G401 (cell line): ENCODE measurements around the gene EGF. TPM values are rescaled to one million over a fixed set of nuclear protein-coding genes. Genes with fewer than 3 reads are reported as not detected.
"Not testable (repeated sequence)": the region's sequence is repeated elsewhere in the genome, so short reads cannot be mapped to it uniquely, and the experiment has no call there.

ENCODE experiments used
- DNase-seq: peaks from one replicate; pipeline ENCODE4 v3.0.0-alpha.2; 2015; ENCODE audit warnings: low spot score
- in situ Hi-C: cut with HindIII; loops from 2 replicates; pipeline ENCODE4 v1.10.0; 2016; ENCODE audit warnings: low sequenced_read_pairs, mixed read lengths
- total RNA-seq: library from RNA; depleted of rRNA; stranded (reverse); fragments of >200 nt; shearing (Covaris generic); gene quantifications from 2 replicates; pipeline ENCODE4 v1.2.3, GENCODE V29; 2014

The EGF gene
- total RNA-seq, 1 experiment from 2014 or later = not detected

- in situ Hi-C loops = no loop called here
- DNase-seq = no peak
Measured at GRCh38 chr4:109913596-109914241, 1.0 kb downstream of the EGF start.

GRCh38 chr4:109914322-109914721 is 1.6 kb downstream of the EGF start:
- in situ Hi-C loops = no loop called here
- no peak for DNase-seq

DNA sequence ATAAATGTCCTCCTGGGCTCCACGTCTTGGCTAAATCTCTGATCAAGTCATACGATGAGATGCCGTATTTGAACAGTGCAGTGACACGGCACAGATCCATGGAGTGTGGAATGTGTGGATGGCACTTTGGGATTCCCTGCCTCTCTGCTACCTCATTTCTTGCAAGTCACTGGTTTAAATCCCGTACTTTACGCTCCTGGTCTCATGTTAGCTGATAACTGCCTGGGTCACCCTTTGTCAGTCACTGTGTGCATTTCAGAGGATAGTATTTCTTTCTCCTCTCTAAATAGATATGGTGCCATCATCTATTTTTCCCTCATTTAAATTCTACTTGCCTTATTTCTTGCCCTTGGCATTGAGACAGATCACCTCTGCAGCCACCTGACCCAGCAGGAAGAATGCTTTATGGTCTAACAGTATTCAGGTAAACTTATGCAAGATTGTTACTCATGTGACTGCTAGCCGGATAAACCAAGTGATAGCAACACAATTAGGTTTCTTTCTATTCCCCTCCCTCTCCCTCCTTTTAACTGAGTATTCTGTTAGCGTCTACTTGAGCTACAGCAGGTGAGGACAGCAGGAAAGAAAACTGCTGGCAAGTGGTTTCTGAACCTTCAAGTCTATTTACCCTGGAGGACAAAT is 2.8 kb downstream of the EGF start:
- no peak for DNase-seq
- in situ Hi-C loops = no loop called here

DNA sequence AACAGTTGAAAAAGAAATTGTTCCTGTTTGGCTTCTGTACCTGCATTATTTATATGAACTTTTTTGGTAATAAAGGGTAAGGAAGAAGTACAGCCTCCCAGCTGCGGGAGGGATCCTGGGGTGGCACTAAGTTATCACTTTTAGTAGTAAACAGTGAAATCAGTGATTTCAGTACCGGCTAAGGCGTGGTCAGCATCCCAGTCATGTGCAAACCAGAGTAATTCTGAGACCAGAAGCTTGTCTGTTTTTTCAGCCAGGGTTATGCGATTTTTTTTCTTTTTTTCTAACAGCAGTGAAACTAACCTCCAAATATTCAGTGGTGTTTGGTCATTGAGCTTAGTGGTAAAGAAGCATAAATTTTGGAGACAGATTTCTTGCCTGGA is 3.3 kb downstream of the EGF start:
- no peak for DNase-seq
- in situ Hi-C loops = no loop called here

- in situ Hi-C loops = no loop called here
- DNase-seq = no peak
Measured at GRCh38 chr4:109921384-109921808, 8.7 kb downstream of the EGF start.

DNA sequence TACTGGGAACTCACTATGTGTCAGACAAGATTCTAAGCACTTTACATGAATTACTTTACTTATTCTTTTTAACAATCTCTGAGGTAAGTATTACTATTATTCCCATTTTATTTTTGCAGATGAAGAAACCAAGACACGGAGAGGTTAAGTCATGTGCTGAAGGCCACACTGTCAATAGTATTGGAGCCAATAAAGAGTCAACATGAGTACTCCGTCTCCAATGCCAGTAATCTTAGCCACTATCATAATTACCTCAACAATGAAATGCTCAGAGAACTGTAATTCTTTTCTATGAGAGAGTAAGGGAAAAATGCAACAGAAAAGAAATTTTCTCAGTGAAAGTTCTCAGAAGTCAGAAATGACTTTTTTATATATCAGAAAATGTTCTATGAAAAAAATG is 12.7 kb downstream of the EGF start:
- no peak for DNase-seq
- in situ Hi-C loops = no loop called here

- in situ Hi-C loops = no loop called here
- no peak for DNase-seq
Measured at GRCh38 chr4:109928327-109929045, 15.8 kb downstream of the EGF start.

GRCh38 chr4:109930464-109930863 is 17.8 kb downstream of the EGF start:
- in situ Hi-C loops = no loop called here
- no peak for DNase-seq

- in situ Hi-C loops = no loop called here
- DNase-seq = no peak
Measured at GRCh38 chr4:109930872-109931271, 18.2 kb downstream of the EGF start.

GRCh38 chr4:109931318-109931717 is 18.6 kb downstream of the EGF start:
- in situ Hi-C loops = no loop called here
- no peak for DNase-seq

DNA sequence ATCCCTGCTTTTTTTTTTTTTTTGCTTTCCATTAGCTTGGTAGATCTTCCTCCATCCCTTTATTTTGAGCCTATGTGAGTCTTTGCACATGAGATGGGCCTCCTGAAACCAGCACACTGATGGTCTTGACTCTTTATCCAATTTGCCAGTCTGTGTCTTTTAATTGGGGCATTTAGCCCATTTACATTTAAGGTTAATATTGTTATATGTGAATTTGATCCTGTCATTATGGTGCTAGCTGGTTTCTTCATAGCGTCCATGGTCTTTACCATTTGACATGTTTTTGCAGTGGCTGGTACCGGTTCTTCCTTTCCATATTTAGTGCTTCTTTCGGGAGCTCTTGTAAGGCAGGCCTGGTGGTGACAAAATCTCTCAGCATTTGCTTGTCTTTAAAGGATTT is 24.7 kb downstream of the EGF start:
- in situ Hi-C loops, DNase-seq: not testable (repeated sequence)

DNA sequence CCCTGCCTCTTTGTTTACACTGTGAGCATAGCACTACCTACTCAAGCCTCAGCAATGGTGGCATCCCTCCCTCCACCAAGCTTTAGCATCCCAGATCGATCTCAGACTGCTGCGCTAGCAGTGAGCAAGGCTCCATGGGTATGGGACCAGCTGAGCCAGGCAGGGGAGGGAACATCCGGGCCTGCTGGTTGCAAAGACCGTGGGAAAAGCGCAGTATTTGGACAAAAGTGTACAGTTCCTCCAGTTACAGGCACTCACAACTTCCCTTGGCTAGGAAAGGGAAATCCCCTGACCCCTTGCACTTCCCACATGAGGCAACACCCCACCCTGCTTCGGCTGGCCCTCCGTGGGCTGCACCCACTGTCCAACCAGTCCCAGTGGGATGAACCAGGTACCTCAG is 26.5 kb downstream of the EGF start:
- in situ Hi-C loops = no loop called here
- DNase-seq = no peak

DNA sequence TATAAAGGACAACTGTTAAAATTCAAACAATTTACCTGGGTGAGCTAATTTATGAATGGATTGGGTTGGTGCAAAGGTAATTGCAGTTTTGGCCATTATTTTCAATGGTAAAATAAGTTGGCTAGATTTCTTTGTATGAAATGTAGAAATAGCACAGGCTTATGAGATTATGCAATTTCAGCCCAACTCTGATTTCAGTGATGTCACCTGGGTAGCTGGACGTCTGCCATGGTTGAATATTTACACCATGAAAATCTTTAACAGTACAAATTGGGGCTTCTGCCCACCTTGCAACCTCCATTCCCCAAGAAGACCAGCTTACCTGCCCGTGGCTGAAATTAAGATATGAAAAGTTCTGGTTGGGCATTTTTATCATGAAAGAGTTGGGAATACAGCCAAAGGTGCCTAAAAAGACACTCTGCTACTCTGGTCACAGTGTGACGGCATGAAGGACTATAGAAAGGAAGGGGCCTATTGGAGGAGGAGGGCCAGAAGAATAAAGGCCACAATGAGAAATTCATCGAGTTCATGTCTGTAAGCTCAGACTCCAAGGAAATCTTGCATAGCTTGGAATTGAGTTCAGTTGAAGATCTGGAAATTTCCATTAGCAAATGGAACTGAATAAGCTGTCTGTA is 29.7 kb downstream of the EGF start:
- in situ Hi-C loops = no loop called here
- DNase-seq = no peak

DNA sequence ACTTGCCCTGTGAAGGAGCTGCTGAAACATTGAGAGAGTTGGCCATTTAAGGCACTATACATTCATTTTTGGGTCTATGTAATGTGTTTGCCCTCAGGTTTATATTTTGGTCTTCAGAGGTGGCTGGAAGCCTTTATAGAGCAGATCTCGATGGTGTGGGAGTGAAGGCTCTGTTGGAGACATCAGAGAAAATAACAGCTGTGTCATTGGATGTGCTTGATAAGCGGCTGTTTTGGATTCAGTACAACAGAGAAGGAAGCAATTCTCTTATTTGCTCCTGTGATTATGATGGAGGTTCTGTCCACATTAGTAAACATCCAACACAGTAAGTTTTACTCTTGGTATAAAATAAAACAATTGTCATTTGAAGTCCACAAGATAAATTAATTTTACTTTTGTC is 31.1 kb downstream of the EGF start:
- in situ Hi-C loops = no loop called here

DNA sequence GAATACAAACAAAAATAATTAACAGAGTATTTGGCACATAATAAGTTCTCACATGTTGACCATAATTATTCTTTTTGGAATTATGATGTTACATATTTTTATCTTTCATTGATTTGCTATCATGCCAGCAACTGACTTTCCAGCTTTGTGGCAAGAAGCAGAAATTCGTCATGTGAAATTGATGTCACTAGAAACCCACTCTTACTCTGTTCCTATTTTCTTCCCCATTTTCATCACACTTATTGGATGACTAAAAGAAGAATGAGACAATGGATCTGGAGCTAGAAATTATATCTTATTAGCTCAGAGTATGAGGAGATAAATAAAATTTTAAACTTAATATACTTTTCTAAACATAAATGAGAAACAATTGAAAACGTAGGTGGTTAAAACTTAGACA is 31.9 kb downstream of the EGF start:
- in situ Hi-C loops = no loop called here
- no peak for DNase-seq

More for the DNA sequence above, 31.1 kb downstream of the EGF start:
- no peak for DNase-seq

GRCh38 chr4:109945056-109945455 is 32.4 kb downstream of the EGF start:
- in situ Hi-C loops = no loop called here
- DNase-seq = no peak

DNA sequence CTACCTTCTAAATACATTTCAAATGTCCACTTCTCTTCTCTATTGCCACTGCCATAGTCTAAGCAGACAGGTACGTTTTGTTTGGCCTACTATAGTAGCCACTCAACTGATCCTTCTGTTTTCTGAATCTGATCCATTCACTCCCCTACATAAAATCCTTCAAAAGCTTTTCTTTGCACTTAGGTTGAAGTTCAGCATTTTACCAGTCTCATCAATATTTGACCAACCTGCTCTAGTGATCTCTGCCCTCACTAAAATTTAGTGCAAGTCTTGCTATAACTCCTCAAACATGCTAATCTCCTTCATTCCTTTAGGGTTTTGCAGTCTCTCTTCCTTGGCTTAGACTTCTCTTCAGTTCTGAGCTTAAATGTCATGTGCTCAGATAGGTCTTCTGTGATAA is 33.4 kb downstream of the EGF start:
- in situ Hi-C loops = no loop called here
- no peak for DNase-seq

- in situ Hi-C loops = no loop called here
- DNase-seq = no peak
Measured at GRCh38 chr4:109947457-109947856, 34.8 kb downstream of the EGF start.

DNA sequence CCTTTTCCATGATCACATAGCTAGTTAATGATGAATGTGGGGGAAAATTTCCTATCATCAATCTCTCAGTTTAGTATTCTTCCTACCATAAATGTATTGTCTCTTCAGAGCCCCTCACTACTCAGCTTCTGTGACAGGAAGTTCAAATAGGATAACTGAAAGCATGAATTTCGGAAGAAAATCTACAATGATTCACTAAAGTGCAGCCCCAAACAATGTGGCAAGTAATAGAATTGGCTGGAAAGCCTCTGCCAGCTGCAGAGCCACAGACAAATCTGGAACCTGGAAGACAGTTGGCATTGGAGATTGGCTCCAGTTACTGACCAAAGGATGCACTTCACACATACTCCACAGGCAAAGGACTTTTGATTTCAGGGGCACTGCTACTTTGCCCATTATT is 35.2 kb downstream of the EGF start:
- in situ Hi-C loops = no loop called here
- DNase-seq = no peak

GRCh38 chr4:109949099-109949718 is 36.5 kb downstream of the EGF start:
- DNase-seq, in situ Hi-C loops: not testable (repeated sequence)
